ENCODE results near the gene EME2. TPM values are rescaled to one million over a fixed set of nuclear protein-coding genes. Genes with fewer than 3 reads are reported as not detected.

The EME2 gene
- total RNA-seq, 1 experiment from 2014 or later: 63.6 TPM

- Histone ChIP-seq H3K79me1 (ENCODE audit: insufficient read depth, low read depth, low read length, poor library complexity, severe bottlenecking) (peaks cover 5% of the 10 kb centered on the region), H2BK20ac (ENCODE audit: low read depth, low read length, poor library complexity, severe bottlenecking) (no peak within 1 kb of the TSS), H3K4ac (ENCODE audit: low read depth, low read length) (no peak within 1 kb of the TSS), H2AFZ (ENCODE audit: low read length) (no peak within 1 kb of the TSS), H3K79me2 (ENCODE audit: insufficient read depth, low read length) (no peaks in the 10 kb centered on the region; the same call in 1 of the 2 replicates), H2BK120ac (ENCODE audit: low read depth, low read length, poor library complexity, severe bottlenecking) (no peak within 1 kb of the TSS), H2AK5ac (ENCODE audit: insufficient read length, low read length) (no peak within 1 kb of the TSS), H4K8ac (replicated peaks; ENCODE audit: insufficient read length, low read depth, low read length) (no peak within 1 kb of the TSS), H3K9me3 (ENCODE audit: control insufficient read depth, low read depth, low read length) (no peaks in the 10 kb centered on the region), H3K23ac (ENCODE audit: insufficient read length, low read depth, low read length) (no peak within 1 kb of the TSS), H3K18ac (ENCODE audit: insufficient read length, low read depth, low read length) (peak within 1 kb of the TSS; percentile 44), H3T11ph (ENCODE audit: low read length) (no peak within 1 kb of the TSS), H3K27ac (ENCODE audit: insufficient read length, low read depth, low read length) (no peak within 1 kb of the TSS), H2BK15ac (ENCODE audit: low read depth, low read length) (no peak within 1 kb of the TSS), H3K23me2 (ENCODE audit: insufficient read length, low read depth, low read length, poor library complexity, severe bottlenecking) (peaks cover 9% of the 10 kb centered on the region), H2BK12ac (ENCODE audit: insufficient read length, low read depth, low read length) (no peak within 1 kb of the TSS), H3K56ac (ENCODE audit: insufficient read length, low read depth, low read length) (no peak within 1 kb of the TSS), H3K14ac (ENCODE audit: insufficient read depth, low read length) (peak within 1 kb of the TSS; percentile 79), H2BK5ac (ENCODE audit: insufficient read length, low read length) (no peak within 1 kb of the TSS), H3K4me1 (ENCODE audit: insufficient read depth, low read length) (no peaks in the 10 kb centered on the region), H4K5ac (ENCODE audit: insufficient read length, low read depth, low read length) (no peak within 1 kb of the TSS), H4K91ac (ENCODE audit: insufficient read length, low read depth, low read length) (no peak within 1 kb of the TSS), H3K27me3 (ENCODE audit: insufficient read depth, low read length) (no peaks in the 10 kb centered on the region), H3K9ac (ENCODE audit: extremely low read depth, insufficient read length, low read length) (peak within 1 kb of the TSS; percentile 66), H4K20me1 (ENCODE audit: control insufficient read depth, insufficient read depth, insufficient read length) (no peaks in the 10 kb centered on the region), H3K4me2 (ENCODE audit: insufficient read depth, insufficient read length, low read length) (peak within 1 kb of the TSS; percentile 64)
- Mint-ChIP-seq H3K27ac (peak within 1 kb of the TSS; percentile 98 to 99 (median 99); a peak in 6 of 7 replicates), H3K36me3 (ENCODE audit: insufficient read depth in 1 of 3, low read depth in 3 of 3) (peaks cover 9 to 41% (median 21%) of the 10 kb centered on the region in 3 experiments; a peak in 6 of 7 replicates), H3K4me1 (peaks cover 3 to 19% of the 10 kb centered on the region in 2 experiments), H3K27me3 (ENCODE audit: low read depth) (no peaks in the 10 kb centered on the region; the same call in 1 of the 2 replicates), H3K9me3 (no peaks in the 10 kb centered on the region), H3K4me3 (peak within 1 kb of the TSS; percentile 95 to 98)
- peak; percentile 96 for TF ChIP-seq CTCF (conservative IDR thresholded peaks at IDR 0.05)
- no CpG with 5 or more reads among the region's 108 CpGs for WGBS (ENCODE audit: extremely low coverage, insufficient read length, low lambda C conversion rate)
- DNase-seq: peak; percentile 91
These were observed 495 bp downstream of the EME2 start, which contains the start of gene MRPS34 for GRCh38 chr16:1772908-1773702. Gene MRPS34, minus strand, starts transcription at chr16:1773134. Its CDS starts 15 bp downstream, at chr16:1773119.

Data from H9 (cell line).